ENCODE data around the gene MYCBPAP.

MYCBPAP gene

DNA sequence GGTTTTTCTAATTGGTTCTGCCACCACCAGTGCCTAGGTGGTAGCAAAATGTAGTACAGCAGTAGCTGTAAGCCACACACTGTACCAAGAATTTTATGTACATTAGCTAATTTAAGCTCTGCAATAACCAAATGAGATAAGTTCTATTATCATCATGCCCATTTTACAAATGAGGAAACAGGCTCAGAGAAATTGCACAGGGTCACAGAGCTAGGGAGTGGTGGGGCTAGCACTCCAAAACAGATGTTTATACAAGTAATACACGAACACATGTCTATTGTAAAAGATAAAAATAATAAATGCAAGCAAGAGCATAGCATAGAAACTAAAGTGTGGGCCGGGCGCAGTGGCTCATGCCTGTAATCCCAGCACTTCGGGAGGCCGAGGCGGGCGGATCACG, 16.0 kb upstream of the MYCBPAP start:
- no peak for DNase-seq

DNA sequence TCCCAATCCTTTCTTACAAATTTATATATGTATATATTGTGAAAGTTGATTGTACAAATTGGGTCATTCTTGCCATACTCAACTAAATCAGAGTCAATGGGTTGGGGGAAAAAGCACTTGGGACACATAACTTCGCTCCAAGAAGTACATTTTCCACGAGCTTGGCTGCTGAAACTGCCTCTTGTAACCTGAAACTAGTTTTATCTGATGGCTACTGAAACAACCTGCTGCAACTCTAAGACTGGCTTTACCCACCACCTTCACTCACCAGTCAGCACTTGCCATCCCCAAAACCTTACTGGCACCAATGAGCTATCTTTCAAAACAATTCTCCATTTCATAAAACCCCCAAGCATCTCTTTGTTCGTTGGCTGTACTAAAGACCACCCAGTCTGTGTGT, 14.5 kb upstream of the MYCBPAP start:
- DNase-seq, result no peak

DNA sequence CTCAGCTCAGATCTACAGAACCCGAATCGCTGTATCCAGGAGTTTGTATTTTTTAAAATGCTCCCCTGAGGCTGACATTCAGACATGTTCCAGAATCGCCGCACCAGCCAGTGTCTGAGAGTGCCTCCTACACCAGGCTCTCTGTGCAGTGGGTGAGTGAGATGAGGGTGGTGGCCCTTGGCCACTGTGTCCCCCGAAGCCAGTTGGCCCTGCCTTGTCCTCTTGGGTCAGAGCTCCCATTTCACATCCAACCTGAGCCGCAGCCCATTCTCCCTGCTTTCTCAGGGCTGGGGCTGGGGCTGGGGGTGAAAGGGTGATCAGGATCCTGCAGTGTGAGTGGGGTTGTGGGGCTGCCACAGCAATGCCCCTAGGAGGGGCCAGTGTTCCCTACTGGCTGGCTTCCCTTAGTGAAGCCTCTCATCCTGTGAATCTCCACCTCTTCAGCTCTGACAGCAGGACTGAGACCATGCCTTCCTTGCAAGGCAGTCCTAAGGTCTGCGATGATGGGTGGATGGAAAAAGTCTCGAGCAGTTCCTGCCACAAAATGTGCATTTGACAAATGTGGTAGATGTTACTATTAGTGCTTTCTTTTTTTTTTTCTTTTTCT, 12.9 kb upstream of the MYCBPAP start:
- DNase-seq, result no peak

DNA sequence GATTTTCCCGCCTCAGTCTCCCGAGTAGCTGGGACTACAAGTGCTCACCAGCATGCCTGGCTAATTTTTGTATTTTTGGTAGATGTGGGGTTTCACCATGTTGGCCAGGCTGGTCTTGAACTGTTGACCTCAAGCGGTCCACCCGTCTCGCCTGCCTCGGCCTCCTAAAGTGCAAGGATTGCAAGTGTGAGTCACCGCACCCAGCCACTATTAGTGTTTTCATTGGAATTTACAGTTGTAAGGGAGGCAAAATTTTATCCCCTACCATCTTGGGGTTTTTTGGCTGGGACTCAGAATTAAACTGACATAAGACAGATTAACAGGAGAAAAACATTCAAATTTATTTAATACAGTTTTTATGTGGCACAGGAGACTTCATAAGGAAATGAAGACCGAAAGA, 12.3 kb upstream of the MYCBPAP start:
- no peak for DNase-seq

DNA sequence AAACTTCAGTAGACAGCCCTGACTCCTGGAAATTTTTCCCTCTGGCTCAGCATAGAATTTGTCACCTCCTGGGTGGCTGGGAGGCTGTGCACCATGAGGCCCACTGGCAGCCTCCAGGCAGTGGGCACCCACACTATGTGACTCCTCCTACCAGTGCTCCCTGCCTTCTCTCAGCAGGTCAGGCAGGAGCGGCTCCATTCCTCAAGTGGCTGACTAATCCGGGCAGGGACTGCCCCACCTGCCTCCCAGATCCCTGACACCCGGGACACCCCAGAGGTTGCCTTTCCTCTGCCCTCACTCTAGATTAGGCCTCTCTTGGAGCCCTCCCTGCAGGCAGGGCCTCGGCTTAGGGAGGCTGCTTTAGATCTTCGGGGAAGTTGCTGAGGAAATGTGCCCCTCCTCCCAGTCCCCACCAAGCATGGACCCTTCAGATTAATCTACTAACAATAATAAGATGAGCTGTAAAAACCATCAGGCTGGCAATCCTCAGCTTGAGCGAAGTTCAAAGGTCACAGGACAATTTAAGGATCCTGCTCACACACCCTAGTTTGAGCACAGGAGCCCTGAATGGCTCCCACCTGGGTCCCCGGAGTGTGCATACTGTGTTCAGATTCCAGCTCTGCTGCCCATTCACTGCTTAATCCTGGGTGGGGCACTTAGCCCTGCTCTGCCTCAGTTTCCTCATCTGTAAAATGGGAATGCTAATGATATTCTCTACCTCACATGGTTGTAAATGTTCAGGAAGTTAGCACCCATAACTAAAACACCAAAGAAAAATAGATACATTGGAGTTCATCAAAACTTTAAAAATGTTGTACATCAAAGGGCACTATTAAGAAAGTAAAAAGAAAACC, 10.0 kb upstream of the MYCBPAP start:
- DNase-seq, result no peak

DNA sequence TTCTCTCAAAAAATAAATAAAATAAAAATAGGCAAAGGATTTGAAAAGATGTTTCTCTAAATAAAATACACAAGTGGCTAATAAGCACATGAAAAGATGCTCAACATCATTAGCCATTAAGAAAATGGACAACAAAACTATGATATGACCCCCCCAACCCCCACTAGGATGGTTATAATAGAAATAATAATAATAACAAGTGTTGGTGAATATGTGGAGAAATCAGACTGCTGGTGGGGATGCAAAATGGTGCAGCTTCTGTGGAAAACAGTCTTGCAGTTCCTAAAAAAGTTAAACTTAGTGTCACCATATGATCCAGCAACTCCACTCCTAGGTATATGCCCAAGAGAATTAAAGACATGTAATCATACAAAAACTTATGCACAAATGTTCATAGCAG, 9.0 kb upstream of the MYCBPAP start:
- no peak for DNase-seq

DNA sequence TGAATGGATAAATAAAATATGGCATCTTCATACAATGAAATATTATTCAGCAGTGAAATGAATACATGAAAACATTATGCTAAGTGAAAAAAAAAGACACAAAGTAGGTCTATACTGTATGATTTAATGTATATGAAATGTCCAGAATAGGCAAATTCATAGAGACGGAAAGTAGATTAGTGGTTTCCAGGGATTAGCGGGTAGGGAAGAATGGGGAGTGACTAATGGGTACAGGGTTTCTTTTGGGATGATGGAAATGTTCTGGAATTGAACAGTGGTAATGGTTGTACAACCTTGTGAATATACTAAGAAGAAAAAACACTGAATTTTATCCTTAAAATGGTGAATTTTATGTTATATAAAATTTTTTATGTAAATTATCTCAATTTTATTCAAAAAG, 8.5 kb upstream of the MYCBPAP start:
- DNase-seq, result no peak

DNA sequence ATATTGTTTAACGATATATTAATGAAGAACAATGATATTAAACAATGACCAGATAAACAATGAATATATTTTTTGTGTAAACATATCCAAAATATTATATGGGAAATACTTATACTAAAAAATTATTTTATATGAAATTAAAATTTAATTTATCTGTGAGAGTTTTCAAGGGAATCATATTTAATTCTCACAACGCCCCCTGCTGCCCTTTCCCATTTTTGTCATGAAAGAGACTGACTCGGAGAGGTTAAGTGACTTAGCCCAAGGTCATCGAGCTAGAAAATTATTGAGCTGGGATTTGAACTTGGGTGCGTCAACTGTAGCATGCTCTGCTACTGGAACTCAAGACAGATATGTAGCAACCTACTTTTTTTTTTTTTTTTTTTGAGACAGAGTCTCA, 7.2 kb upstream of the MYCBPAP start:
- DNase-seq, result peak; percentile 57

DNA sequence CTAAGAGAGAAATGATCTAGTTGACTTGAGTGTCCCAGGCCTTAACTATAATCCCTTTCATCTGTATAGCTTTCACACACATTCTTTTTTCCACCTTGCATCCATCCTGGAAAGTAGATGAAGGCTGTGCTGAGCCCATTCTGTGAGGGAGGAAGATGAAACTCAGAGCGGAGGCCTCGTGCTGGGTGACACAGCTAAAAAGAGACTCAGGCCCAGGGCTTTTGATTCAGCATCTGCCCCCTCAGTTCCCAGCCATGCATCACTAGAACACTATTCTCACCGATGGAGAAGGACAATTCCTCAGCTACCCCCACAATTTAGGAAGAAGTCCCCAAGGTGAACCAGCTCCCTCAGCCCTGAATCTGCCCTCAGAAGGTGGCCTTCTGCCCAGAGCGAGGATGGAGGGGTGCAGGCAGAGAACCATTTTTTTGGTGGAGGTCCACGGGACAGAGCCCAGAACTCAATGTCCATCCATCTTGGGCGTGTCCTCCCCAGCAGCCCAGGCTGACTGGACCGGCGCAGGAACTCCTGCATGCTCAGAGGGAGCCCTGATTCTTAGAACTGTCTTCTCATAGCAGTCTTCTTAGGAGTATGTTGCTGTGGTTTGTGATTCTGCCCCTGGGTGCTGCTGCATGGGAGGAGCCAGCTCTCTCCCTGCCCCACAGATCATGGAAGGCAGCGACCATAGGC, 5.8 kb upstream of the MYCBPAP start:
- no peak for DNase-seq

DNA sequence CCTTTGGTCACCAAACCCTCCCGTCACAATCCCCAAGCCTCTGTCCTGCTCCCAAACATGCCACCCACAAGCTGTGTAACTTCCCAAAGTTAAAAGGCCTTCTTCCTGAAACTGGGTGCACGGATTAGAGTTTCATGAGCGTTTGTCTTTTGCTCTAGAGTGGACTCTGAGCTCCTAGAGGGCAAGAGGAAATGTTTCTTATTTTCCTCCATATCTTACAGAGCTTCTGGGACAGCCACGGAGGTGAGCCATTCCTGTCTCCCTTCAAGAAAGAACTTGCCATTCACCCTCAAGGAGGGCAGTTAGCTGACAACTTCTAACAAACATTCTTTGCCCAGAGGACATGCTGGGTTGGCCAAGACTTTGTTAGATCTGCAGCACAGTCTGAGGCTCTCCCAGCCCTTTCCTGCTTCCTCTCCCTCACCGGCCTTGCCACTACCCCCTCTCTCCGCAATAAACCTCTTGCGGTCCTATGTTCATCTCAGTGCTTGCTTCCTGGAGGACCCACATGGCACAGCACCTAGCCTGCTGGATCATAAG, 2.6 kb upstream of the MYCBPAP start:
- DNase-seq, result no peak

DNA sequence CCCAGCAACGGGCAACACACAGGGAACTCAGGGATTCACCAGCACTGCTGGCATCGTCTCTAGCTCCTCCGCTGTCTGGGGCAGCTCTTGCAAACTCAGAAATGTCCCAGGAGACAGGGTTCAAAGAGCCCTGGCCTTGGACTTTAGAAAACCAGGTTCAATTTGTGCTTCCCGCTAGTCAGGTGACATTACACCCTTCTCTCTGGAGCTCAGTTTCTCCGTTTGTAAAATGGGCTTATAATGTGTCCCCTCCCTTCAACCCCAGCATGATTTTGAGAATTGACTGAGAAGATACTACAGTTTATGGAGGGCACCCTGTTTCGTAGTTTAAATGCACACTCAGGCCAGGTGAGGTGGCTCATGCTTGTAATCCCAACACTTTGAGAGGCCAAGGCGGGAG, 1.9 kb upstream of the MYCBPAP start:
- DNase-seq, result no peak

DNA sequence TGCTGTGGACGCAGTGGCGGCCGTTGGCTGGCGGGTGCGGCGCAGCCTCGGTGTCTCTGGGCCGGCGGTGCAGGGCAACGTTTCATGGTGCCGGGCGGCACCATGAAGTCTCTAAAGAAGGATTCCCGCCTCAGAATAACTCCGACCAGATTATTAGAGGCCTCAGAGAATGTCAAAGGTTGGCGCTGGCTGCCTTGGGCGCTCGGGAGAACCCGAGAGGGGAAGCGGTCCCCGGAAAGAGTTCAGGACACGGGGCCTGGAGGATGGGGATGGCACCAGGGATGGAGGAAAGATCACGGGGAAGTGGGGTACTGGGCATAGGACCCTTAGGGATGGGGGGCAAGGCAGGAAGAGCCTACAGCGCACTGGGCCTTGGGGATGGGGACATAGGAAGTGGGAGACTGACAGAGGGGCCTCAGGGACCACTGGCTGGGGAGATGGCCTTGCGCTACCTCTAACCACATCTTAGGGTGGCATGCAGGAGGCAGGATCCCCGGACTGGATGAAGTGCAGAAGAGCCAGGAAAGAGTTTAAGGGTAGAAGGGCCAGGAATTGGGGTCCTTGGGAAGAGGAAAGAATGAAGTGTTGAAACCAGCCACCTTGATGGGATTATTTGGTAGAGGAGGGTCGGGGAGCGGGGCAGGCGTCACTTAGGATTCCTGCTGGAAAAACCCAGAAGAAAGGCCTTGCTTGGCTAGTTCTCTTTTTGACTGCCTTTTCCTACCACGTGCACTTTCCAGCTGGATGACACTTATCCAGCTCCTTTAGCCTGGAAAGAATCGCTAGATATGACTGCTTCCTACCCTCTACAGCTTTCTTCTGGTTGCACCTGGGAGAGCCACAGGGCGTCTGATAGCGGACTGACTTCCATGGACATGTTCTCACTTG, 578 bp downstream of the MYCBPAP start:
- no peak for DNase-seq

DNA sequence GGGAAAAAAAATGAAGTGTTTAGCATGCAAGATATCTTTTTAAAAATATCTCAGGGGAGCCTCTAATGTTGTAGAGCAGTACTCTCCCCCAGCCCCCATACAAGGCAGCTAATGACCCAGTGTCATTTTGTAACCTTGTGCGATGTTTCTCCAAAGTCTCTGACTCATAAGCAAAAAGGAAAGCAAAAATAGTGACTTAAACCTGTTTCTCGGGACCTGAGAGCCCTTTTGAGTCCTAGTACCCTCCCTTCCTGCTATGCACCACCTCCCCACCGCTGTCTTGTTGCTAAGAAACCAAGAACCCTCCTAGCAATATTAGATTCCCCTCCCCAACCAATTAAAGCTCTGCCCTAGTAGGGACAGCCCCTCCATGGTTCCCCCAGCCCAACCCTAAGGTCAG, 2.8 kb downstream of the MYCBPAP start:
- DNase-seq, result peak; percentile 49

DNA sequence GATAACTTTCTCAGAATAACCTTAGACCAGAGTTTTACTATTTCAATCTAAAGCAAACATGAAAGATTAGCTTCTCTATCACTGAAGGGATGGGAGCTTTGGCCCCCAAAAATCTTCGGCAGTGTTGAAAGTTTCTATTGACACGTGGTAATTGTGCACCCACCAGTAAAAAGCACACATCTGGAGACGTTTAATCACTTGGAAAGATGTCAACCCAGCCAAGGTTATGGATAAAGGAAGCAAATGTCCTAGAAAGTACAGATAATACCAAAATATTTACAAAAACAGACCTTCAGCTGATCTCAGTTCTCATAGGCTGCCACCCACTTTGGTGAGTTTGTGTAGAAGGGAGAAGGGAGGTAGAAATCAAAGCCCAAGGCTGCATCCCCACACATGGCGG, 5.3 kb downstream of the MYCBPAP start:
- DNase-seq, result no peak

DNA sequence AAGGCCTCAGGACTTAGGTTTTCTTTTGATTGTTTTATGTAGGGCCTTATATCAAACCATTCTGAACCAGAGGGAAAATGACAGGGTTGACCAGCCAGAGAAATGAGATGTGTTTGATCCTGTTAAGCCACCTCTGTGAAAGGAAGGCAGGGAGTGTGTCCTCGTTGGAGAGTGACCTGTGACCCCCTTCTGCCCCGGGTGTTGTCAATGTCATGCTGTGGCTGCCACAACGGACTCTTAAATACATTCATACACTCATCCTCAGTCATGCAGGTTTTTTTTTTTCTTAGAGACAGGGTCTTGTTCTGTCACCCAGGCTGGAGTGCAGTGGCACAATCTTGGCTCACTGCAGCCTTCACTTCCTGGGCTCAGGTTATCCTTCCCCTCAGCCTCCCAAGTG, 6.1 kb downstream of the MYCBPAP start:
- DNase-seq, result no peak

DNA sequence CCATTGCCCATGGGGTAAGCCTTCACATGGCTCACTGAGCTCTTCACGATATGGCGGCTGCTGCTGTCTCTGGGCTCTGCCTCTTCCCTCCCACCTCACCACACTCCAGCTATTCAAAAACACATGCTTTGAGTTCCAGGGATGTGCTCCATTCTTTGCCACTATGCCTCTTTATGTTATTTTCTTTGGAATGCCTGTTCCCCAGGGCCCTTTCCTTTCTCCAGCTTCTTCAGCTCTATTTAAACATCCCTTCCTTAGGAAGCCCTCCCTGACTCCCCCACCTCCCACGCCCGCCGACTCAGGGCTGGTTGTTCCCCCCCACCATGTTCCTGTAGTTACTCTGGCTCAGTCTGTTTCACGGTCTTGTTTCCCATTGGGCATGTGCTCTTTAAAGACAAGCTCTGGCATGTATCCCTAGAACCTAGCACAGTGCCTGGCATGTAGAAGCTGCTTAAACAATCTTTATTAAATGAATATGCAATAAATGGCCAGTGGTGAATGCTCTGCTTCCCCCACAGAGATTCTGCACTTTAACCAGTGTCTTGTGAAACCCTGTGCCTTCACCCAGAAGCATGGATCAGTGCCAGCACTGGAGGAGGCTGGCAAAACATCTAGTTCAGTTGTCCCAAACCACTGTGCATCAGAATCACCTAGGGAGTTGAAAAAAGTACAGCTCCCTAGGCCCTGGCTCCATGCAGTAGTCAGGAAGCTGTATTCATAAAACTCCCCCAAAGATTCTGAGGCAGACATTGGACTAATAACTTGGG, 6.9 kb downstream of the MYCBPAP start:
- no peak for DNase-seq

DNA sequence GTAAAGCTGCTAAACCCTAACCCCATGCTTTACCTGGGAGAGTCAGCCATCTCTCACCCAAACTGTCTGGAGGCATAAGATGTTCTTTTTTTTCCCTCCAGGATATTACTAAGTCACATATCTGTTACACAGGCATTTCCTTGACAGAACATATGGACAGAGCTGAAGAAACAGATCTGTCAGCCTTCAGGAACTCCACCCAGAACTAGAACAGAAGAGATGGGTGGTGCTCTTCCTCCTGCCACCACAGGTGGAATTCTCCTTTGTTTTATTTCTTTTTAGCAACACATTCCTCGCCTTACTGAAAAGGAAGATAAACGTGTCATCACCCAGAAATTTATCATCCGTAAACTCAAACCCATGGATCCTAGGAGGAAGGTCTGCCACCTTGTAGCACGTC, 8.8 kb downstream of the MYCBPAP start:
- no peak for DNase-seq

DNA sequence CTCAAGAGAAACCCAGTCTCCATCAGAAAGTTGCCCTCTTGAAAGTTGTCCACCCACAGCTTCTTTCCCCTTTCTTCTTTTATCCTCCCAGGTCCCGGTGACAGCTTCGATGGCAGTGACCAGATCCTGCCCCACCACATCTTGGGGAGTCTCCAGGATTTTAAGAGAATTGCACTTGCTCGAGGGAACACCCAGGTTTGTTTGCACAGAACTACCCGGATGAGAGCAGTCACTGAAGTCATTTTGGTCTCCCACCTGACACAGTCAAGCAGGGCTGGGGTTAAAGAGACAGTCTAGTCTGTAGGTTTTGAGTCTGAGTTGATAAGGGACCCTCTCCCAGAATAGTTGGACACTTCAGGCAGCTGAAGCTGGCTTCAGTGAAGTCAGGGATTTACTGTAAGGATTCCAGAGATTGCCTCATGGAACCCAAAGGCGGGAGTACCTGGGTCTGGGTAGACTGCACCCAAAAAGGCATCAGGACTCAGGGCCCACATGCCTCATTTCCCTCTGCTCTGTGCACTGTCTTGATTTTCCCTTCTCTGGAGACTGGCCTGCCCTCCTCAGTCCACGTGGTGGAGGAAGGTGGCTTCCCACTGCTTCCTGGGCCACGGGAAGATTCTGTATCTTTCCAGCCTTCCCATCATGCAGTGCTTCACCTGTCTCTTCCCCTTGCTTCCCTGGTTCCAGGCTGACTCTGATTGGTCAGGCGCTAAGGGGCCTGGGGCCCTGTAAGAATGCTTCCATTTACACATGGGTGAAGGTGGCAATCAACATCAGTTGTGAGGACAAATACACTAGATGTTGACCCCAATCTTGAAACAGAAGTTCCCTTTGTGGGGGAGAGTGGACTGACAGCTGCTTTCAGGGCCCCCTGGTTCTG, 9.5 kb downstream of the MYCBPAP start:
- DNase-seq, result no peak

DNA sequence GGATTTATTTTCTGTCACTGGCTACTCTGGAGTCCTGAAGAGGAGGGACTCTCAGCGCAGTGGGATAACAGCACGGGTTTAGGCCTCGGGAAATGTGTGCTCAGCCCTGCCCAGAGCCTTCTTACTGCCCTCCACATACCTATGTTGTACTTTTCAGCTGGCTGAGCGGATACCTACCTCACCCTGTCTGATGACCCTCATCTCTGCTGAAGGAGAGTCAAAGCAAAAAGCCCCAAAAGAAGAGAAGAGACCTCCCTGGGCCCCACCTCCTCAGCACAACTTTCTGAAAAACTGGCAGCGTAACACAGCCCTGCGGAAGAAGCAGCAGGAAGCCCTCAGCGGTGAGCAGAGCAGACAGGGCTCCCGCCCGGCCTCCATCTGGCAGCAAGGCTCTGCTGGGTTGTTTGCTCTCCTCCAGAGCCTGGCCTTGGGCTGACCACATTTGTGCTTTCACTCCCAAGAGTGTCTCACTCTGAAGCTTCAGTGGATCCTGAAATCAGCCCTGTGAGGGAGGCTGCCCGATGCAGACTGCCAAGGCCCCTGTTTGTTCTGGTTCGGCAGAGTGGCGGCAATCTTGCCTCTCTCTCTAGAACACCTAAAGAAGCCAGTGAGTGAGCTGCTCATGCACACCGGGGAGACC, 10.3 kb downstream of the MYCBPAP start:
- DNase-seq, result no peak

DNA sequence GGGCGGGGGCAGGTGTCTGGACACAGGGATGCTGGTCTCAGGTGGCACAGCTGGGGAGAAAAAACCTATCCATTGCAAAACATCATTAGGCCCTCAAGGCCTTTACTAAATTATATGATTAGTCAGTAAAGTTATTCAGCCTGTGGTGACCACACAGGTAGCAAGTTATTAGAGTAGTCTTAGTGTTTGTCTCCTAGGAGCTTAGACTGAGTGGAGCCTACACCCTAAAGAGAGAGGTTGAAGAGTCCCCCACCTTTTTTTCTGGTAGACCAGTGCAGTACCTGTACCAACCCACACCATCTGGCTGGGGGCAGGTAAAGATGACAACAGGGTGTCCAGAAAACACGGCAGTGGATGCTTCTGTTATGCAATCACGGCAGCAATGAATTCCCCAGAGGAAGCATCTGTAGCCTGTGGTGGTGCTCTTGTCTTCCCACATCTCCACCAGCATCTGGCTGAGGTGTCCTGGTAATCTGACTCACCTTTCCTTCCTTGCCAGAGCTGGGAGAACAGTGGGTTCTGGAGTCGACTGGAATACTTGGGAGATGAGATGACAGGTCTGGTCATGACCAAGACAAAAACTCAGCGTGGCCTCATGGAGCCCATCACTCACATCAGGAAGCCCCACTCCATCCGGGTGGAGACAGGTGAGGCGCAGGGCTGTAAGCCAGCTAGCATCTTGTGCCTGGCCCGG, 11.0 kb downstream of the MYCBPAP start:
- DNase-seq, result no peak

All from CD4-positive, alpha-beta T cell treated with Interleukin-6 for 4 hours (primary cell).